HG02763 (cell line): ENCODE measurements around the gene ENTPD2.

ENCODE experiments used
- ATAC-seq: cut with Tn5 transposase; IDR thresholded peaks from one replicate; pipeline ENCODE4 v1.9.1; 2021; ENCODE audit warnings: mild to moderate bottlenecking, moderate library complexity; ENCODE audit not compliant: unreplicated experiment

ENTPD2 gene

DNA sequence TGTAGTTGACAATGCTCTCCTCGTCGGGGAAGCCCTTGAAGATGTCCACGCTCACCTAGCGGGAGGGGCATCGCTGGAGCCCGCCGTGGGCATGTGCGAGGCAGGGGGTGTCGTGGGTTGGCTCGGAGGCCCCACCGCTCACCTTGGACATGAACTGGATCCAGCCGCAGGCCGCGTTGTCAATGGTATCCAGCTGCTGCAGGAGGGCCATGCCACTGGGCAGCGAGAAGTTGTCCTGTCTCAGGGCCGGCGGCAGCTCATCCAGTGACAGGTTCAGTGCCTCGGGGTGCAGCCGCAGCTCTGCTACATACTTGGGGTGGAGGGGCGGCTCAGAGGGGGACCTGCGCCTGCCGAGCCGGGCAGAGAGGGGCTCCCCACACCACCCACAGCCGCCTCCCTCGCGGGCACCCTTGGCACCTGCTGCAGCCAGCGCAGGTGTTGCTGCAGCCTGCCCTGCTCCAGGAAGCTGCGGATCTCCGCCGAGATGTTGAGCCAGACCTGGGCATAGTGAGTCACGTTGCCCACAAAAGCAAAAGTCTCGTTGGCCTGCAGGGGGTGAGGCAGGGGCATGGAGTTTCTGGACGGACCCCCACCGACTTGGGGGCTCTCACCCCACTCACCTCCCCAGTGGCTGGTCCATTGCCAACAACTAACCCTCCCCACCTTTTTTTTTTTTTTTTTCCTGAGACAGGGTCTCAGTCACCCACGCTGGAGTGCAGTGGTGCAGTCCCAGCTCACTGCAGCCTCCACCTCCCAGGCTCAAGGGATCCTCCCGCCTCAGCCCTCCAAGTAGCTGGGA lies 34.9 kb downstream of the ENTPD2 start:
- ATAC-seq, result no peak

DNA sequence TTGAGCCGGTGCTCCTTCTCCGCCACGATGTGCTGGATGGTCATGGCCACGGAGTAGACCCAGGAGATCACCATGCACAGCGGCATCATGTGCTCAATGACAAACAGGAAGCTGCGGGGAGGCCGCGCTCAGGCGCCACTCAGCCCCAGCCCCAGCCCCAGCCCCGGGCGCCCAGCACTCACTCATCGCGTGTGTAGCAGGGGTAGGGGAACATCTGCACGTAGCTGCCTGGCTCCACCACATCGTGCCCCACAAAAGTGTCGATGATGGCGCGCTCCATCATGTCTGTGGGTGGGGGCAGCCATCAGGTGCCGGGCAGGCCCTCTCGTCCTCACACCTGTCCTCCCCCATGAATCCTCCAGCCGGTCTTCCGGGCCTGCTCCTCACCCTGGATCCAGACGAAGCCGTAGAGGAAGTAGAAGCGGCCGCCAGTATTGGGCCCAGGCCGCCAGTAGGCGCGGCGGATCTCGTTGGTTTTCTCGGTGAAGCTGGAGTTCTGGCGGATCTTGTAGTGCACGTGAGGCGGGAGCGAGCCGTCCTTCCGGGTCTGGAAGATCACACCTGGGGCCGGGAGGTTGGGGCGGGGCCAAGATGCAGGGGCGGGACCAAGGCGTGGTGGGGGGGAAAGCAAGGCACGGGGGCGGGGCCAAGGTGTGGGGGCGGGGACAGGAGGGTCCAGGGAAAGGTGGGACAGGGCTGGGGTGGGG lies 35.9 kb downstream of the ENTPD2 start:
- no peak for ATAC-seq

DNA sequence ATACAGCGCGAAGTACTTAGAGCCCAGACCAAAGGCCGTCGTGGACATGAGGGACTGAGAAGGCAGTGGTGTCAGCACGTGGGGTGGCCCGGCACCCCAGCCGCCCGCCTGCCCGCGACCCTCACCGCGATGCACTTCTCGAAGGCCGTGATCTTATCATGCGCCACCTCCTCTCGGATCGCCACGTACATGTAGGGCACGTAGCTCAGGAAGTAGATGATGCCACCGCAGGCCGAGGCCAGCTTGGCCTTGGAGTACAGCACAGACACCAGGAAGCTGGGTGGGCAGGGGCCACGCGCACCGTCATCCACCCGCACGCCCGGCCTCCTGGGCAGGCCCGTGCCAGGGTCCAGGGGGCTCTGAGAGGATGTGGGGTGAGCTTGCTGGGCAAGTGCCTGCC lies 36.8 kb downstream of the ENTPD2 start:
- ATAC-seq, result no peak

DNA sequence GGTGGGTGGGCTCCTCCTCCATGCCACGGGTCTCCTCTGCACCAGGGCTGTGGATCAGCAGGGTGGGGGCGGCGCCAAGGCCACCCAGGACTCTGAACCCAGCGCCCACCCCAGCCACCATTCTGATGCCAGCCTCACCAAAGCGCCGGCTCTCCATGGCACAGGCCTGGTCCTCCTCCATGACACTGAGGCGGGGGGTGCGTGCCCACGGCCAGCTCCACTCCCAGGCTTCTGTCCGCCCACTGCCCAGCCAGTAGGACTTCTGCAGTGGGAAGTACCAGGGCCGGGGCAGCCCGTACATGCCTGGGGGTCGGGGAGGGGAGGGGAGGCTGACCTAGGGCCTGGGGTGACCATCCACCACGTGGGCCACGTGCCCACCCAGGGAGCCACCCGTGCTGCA lies 37.4 kb downstream of the ENTPD2 start:
- no peak for ATAC-seq

DNA sequence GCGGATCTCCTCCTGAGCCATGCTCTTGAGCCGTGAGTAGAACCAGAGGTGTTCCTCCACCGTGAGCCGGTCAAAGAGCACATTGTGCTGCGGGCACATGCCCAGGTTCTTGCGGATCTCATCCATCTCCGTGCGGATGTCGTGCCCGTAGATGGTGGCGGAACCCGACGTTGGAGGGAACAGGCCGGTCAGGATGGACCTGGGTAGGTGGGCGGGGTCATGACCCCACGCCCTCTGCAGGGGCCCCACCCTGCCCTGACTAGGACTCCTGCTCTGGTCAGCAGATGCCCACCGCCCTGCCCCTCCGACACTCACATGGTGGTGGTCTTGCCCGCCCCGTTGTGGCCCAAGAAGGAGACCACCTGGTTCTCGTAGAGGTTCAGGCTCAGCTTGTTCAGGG lies 37.9 kb downstream of the ENTPD2 start:
- no peak for ATAC-seq

DNA sequence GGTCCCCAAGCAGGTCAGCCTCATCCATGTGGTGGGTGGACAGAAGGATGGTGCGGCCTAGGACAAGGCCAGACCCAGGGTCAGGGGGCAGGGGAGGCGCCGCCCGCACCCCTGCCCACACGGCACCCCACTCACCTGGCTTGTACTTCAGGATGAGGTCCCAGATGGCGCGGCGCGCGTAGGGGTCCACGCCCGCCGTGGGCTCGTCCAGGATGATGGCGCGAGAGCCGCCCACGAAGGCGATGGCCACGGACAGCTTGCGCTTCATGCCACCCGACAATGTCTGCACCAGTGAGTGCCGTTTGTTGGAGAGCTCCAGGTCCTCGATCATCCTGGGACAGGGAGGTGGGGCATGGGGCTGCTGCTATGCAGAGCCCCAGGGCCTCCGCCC lies 38.3 kb downstream of the ENTPD2 start:
- no peak for ATAC-seq

DNA sequence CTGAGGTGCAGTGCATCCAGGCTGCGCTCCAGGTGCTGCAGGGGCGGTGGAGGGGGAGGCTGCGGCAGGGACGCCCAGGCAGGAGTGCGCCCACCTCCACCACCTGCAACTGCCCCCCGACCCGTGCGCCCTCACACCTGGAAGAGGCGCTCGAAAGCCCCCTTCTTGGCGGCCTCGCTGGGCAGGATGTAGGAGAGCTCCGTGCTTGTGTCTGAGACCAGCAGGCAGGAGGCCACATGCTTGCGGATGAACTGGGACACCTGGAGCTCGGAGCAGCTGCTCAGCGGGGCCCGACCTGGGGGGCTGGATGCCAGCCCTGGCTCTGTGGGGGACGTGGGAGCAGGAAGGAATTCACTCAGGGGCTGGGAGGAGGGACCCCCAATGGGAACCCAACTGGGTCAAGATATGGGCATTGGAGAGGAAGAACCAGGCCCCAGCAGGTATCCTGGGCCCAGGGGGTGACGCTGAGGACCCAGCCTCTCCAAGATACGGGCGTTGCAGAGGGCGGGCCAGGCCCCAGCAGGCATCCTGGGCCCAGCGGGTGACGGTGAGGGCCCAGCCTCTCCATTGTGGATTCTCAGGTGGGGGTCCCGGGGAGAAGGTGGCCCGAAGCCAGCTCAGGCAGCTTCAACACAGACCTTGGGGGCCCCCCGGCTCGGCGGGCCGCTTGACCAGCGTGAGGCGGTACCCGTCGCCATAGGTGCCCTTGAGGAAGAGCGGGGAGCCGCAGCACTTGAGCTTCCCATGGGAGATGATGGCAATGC lies 38.9 kb downstream of the ENTPD2 start:
- no peak for ATAC-seq

DNA sequence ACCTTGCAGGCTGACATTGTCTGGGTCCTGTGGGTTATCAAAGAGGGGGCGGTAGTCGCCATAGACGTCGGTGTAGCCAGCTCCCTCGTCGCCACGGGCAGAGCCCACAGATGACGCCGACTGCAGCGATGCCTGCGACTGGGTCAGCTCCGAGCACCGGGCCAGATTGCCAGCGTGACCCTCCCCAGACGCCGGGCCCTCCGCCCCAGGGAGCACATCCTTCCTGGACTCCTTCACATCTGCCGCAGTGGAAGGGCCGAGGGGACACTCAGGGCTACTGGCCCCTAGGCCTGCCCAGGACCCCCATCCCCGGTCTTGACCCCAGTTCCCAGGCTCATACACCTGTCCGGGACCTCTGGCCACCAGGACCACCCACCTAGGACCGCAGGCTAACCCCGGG lies 39.7 kb downstream of the ENTPD2 start:
- no peak for ATAC-seq

DNA sequence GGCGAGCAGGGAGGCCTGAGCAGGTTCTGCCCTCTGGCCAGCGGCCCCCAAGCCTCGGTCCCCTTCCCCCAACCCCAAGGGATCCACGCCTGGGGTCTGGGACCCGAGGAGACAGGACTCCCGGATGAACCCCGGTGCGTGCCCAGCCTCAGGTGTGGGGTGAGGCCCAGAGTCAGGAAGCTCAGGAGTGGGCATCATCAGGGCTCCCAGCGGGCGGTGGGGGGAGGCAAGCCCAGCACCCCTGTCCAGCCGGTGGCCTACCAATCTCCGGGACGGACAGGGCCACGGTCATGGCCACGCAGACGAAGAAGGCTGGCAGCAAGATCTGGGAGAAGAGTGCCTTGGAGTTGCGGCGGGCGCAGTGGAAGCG lies 40.3 kb downstream of the ENTPD2 start:
- ATAC-seq, result no peak

DNA sequence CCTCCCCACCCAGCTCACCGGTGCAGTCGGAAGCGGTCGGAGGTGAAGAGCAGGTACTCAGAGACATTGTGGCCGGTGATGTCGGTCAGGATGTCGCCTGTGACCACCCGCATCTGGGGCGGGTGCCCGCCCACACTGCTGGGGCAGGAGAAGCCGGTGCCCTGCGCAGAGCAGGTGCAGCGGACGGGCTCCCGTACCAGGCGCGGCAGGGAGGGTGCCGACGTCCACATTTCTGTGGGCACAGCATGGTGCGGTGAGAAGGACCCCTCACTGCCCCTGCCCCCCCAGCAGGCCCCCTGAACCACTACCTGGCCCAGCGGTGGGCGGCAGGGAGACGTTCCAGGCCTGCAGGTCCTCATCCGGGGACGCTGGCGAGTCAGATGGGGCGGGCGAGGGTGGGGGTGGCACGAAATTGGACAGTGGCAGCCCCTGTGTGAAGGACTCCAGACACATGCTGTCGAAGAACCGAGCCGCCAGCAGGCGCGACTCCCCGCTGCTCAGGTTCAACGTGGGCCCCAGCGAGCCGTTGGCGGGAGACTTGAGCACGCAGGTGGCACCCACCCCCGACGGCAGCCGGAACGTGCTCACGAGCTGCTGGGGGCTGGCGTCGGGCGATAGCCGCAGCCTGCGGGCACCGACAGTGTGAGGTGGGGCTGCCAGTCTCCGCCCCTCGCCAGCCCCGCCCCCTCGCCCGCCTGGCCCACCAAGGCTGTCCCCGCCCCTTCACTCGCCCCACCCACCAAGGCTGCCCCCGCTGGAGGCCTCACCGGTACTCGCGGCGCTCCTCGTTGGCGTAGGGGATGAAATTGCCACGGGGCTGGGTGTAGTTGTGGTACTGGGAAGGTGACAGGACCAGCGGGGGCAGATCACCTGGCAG lies 40.9 kb downstream of the ENTPD2 start:
- no peak for ATAC-seq

DNA sequence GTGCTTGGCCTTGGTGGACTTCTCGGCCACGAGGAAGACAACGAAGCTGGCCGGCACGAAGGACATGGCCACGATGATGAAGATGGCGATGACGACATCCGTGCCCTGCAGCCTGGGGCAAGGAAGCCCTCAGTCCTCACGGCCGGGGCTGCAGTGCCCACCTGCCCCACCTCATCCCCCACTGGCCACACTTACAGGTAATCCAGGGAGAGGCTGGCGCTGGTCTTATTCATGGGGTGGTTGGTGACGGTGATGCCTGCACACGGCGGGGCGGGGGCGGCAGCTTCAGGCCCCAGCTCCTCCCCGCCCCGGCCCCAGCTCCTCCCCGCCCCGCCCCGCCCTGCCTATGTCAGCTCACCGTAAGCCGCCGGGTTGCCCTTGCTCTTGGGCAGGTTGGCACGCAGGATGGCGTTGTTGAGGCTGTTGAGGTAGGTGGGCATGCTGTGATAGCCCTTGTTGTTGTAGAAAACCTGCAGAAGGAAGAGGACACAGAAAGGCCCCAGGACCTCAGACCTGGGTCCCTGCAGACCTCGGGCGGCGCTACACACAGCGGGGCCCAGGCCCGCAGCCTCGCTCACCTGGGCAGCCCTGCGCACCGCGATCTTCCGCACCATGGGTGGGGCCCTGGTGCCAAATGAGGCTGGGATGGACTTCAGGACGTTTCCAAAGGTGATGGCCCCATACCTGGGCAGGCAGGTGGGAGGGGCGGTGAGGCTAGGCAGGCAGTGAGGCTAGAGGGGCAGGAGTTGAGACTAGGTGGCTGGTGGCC lies 41.8 kb downstream of the ENTPD2 start:
- ATAC-seq, result no peak

DNA sequence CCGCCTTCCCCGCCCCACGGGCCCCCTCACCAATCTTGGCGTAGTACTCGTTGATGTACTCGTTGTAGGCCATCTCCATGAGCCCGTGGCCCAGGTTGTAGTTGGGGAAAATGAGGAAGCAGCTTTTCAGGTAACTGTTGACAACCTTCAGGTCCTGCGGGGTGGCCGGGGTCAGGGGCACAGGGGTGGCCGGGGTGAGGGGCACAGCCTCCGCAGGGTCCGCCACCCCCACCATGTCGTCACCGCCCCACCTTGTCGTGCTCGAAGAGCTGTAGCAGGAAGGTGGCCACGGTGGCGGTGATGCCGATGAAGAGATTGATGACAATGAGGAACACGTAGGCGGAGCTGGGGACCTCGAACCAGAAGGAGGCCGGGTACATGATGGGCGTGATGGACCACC lies 42.7 kb downstream of the ENTPD2 start:
- ATAC-seq, result no peak

DNA sequence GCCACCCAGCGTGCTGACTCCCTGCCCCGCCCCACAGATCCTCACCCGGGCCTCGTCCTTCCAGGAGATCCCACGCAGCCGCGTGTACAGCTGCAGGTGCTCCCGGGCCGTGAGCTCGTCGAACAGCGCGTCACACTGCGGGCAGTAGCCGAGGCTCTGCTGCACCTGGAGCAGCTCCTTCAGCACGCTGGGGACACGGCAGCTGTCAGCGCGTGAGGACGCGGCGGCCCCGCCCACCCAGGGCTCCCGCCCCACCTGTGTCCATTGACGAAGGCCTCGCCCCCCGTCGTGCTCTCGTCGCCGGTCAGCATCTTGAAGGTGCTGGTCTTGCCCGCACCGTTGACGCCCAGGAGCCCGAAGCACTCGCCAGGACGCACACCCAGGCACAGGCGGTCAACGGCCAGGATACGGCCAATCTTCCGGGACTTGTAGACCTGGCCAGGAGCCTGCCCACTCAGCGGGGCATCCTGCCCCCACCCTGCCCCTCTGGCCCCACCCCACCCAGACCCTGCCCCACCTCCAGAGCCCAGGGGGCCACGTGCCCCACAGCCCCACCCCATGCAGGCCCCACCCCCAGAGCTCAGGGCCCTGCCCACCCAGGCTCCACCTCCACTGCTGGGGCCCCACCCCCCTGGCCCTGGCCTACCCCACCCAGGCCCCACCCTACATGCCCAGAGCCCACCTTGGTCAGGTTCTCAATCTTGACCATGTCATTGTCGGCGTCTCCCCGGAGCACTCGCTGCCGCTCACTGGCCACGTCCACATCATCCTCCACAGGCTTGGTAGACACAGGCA lies 43.7 kb downstream of the ENTPD2 start:
- no peak for ATAC-seq

DNA sequence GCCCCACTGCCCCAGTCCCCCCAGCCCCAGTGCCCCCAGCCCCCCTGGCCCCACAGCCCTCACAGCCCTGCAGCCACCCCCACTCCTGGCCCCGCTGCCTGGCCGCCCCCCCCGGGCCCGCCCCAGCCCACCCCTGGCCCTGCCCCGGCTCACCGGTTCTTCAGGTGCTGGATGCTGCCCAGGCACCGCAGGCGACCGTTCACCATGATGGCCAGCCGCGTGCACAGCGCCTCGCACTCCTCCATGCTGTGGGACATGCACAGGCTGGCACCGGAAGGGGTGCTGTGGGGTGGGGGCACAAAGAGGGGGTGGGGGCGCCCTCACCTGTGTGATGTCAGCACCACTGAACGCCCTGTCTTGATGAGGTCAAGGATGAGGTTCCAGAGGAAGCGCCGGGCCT lies 44.6 kb downstream of the ENTPD2 start:
- no peak for ATAC-seq

DNA sequence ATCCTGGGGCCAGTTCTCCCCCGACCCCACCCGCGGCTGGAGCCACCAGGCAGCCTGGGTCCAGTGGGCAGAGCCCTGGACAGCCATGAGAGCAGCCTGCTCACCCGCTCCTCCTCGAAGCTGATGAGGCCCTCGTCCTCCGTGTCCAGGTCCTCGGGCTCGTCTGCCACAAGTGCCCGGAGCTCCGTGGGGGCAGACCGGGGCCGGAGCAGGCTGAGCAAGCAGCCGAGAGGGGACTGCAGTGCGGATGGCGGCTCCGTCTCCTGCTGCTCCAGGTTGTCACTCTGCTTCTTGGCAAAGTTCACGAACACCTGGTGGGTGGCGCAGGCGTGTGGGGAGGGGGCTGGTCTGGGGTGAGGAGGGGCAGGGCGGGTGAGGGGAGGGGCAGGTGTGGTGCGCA lies 45.5 kb downstream of the ENTPD2 start:
- ATAC-seq, result no peak

DNA sequence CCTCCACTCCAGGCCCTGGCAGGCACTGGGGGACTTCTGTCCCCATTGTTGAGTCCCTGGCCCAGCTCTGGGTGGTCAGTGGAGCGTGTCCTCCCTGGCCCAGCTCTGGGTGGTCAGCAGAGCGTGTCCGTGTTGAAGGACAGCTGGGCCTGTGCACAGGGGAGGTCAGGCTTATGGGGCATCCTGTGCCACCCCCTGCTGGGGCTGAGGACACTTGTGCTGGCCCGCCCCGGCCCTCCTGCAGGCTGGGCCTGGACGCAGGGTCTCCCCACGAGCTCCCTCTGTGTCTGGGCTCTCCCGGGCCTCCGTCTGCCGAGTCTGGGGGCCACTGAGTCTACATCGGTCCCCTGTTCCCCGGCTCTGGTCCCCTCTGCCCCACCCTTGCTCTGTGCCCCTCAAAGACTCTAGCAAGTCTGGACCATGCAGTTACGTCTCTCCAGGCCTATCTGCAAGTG lies 46.0 kb downstream of the ENTPD2 start:
- no peak for ATAC-seq

DNA sequence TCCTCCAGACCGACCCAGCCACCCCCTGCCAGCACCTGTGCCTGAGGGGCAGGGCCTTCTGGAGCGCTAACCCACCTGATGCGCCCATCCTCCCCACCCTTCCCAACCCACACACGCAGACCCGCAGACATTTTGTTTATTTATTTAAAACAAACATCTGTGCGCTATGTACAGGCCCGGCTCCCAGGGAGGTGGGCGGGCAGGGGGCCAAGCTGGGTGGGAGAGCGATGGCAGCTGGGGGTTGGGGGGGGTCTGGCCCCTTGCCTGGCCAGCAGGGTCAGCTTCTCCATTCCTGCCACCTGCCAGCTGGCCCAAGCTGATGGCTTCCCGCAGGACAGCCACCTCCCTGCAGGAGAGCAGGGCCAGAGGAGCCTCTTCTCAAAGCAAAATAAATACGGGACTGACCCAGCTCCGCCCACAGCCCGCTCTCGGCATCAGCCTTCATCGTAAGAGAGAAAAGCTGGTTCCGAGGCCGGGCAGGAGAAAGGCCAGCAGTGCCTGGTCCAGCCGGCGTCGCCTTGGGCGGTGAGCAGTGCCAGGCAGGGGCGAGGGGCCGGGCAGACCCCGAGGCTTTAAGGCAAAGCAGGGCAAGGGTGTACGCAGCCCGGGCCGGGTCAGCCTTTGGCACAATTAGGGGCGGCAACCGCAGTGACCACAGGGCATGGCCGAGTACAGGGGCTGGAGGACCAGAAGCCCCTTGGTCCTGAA lies 46.6 kb downstream of the ENTPD2 start:
- ATAC-seq, result no peak

DNA sequence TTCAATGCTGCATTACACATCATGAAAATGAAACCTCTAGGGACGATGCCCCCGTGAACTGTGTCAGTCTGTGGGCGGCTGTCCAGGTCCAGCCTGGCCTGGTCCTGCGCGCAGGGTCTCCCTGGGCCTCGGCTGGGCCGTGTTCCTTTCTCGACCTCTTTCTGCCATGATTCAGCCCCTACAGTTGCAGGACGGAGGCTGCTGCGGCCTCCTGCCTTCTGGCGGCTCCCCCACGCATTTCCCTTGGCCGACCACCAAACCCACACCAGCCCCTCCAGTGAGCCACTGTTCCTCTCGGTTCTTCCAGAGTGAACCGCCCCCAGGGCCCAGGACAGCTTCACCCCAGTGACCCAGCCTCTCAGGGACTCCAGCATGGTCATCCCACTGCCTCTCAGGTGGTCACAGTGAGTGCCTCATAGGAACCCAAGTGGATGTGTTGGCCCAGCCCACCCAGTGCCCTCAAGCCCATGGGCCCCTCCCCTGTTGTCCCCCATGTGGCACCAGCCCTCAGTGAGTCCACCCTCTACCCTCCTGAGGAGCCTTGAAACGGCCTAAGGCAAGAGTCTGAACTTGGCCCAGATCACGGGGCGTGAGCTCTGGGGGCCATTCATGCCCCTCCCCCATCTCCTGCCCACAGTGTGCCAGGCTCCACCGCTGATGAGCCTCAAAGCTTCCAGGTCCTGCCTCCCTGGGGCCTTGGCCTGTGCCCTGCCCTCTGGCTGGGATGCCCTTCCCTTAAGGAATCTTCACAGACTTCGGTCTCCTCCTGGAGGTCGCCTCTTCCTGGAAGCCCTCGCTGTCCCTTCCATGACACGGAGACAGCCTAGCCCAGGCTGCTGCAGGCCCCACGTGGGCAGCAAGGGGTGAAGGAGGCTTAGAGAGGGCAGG lies 47.5 kb downstream of the ENTPD2 start:
- no peak for ATAC-seq
